ENCODE measurements around the gene PRR19. TPM values are rescaled to one million over a fixed set of nuclear protein-coding genes. Genes with fewer than 3 reads are reported as not detected.

PRR19 gene
- total RNA-seq, 1 experiment from 2014 or later = 0.93 TPM

DNA sequence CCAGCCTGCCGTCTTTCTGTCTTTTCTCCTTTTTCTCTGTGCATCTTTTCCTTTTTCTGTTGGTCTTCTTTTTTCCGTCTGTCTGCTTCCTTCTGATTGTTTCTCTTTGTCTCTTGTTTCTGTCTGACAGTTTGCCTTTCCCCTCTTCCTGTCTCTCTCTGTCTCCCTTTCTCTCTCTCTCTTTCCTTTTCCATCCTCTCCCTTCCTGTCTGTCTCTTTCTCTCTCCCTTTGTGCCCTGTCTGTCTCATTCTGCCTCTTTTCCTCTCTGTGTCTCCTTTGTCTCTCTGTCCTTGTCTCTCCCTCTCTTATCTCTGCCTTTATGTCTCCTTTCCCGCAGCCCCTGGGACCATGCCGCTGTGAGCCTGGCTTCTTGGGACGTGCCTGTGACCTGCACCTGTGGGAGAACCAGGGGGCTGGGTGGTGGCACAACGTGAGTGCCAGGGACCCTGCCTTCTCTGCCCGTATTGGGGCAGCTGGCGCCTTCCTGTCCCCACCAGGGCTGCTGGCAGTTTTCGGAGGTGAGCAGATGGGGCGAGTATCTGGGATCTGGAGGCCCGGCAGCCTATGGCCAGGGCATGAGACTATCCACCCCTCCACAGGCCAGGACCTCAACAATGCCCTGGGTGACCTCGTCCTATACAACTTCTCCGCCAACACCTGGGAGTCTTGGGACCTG lies 32.9 kb downstream of the PRR19 start:
- no peak for DNase-seq (ENCODE audit: low read depth, low spot score)
- CTCF ChIA-PET = no interaction called here
- TF ChIP-seq ZNF274 (IDR thresholded peaks at IDR 0.05; ENCODE audit: low read depth, low read length) (no peak), SIN3A (IDR thresholded peaks at IDR 0.05; ENCODE audit: low read depth) (no peak), TCF7L2 (IDR thresholded peaks at IDR 0.05; ENCODE audit: borderline replicate concordance, extremely low read depth, insufficient read depth, insufficient read length) (no peak), CEBPB (IDR thresholded peaks at IDR 0.05; ENCODE audit: low read depth) (no peak), YY1 (IDR thresholded peaks at IDR 0.05; ENCODE audit: extremely low read depth, insufficient replicate concordance, low read depth, low read length) (no peak), EGR1 (IDR thresholded peaks at IDR 0.05; ENCODE audit: low read depth) (no peak), EZH2phosphoT487 (IDR thresholded peaks at IDR 0.05; ENCODE audit: borderline replicate concordance) (no peak), REST (IDR thresholded peaks at IDR 0.05; ENCODE audit: low read depth) (no peak), SRF (IDR thresholded peaks at IDR 0.05; ENCODE audit: low read depth) (no peak), CBX3 (IDR thresholded peaks at IDR 0.05; ENCODE audit: low read depth) (no peak)

More for the DNA sequence above, 32.9 kb downstream of the PRR19 start:
- intact Hi-C loops (cut with micrococcal nuclease) = no loop called here
- POLR2A ChIA-PET = no interaction called here
- H3K9me2 ChIP-seq (ENCODE audit: insufficient read depth) = no peaks in the 10 kb centered on the region
- BruUV-seq (replicated peaks) = TSS peak; percentile 12
- no peak overlapping the region for H2AFZ ChIP-seq (ENCODE audit: low read depth, low read length, poor library complexity, severe bottlenecking)
- H3K36me3 ChIP-seq (ENCODE audit: control insufficient read depth in 1 of 2, insufficient read depth in 2 of 2, low read length in 2 of 2) = peaks cover 0 to 3% of the 10 kb centered on the region in 2 experiments; a peak in 2 of 4 replicates
- H3K4me3 ChIP-seq (replicated peaks in 1 of 2; ENCODE audit: low read depth in 1 of 2, low read length in 2 of 2) = no peak overlapping the region
- H3K4me1 ChIP-seq (ENCODE audit: control insufficient read depth in 1 of 2, insufficient read depth in 2 of 2, low read length in 2 of 2) = no peaks in the 10 kb centered on the region
- no peaks in the 10 kb centered on the region for H4K20me1 ChIP-seq (ENCODE audit: insufficient read depth)
- H3K79me2 ChIP-seq (ENCODE audit: insufficient read depth, low read length) = no peaks in the 10 kb centered on the region; the same call in 1 of the 2 replicates
- RAD21 ChIA-PET (ENCODE audit: low non-redundant PET in 1 of 2, low total read pairs in 2 of 2, uncharacterized antibody in 2 of 2, unreplicated experiment in 2 of 2) = no interaction called here
- no peak overlapping the region for H3K9ac ChIP-seq (ENCODE audit: low read length)
- no peaks in the 10 kb centered on the region for H3K9me3 ChIP-seq (ENCODE audit: control insufficient read depth in 1 of 2, insufficient read depth in 1 of 2, low read depth in 1 of 2, low read length in 2 of 2)
- H3K4me2 ChIP-seq (ENCODE audit: low read length) = no peak overlapping the region
- H3K27me3 ChIP-seq (ENCODE audit: insufficient read depth, low read length) = no peaks in the 10 kb centered on the region
- ATAC-seq = no peak
- H3K27ac ChIP-seq (ENCODE audit: low read depth, low read length) = no peak overlapping the region

All from HCT116 (cell line).